CD4-positive, alpha-beta memory T cell (primary cell): ENCODE results near the gene EEPD1. TPM values are rescaled to one million over a fixed set of nuclear protein-coding genes. Genes with fewer than 3 reads are reported as not detected.

ENCODE experiments used
- CTCF ChIA-PET: fragments of 350-600 bp; sonication (Branson Sonifier 250); formaldehyde crosslinking; loops from one replicate; lab custom pipeline; 2021; ENCODE audit warnings: inconsistent platforms; ENCODE audit not compliant: partially characterized antibody; lab: Charles Lee
- POLR2A ChIA-PET: fragments of 350-600 bp; sonication (Branson Sonifier 250); formaldehyde crosslinking; loops from one replicate; lab custom pipeline; 2021; ENCODE audit not compliant: partially characterized antibody; lab: Charles Lee
- DNase-seq, 5 donors: peaks; one replicate each; pipeline versions ENCODE4 v3.0.0 to v3.0.0-alpha.2; 2020 to 2022; ENCODE audit warnings: mixed read lengths in 1 of 5
- H3K27ac ChIP-seq: one replicate; pipeline ENCODE4 v1.7.0; 2013; ENCODE audit warnings: low read depth, low read length
- H3K27me3 ChIP-seq: 2 replicates; pipeline ENCODE4 v1.7.0; 2013; ENCODE audit warnings: mild to moderate bottlenecking, low read length, moderate library complexity; ENCODE audit not compliant: insufficient read depth
- H3K36me3 ChIP-seq: 2 replicates; pipeline ENCODE4 v1.7.0; 2013; ENCODE audit warnings: mild to moderate bottlenecking, low read length, moderate library complexity; ENCODE audit not compliant: insufficient read depth
- H3K4me1 ChIP-seq: 2 replicates; pipeline ENCODE4 v1.7.0; 2013; ENCODE audit warnings: mild to moderate bottlenecking, low read length, moderate library complexity; ENCODE audit not compliant: insufficient read depth
- H3K4me3 ChIP-seq, 2 donors: one replicate each; pipeline ENCODE4 v1.7.0; 2013; ENCODE audit warnings: low read length in 2 of 2, mild to moderate bottlenecking in 1 of 2
- H3K9me3 ChIP-seq, 2 donors: one replicate each; pipeline ENCODE4 v1.7.0; 2013; ENCODE audit warnings: low read length in 2 of 2, control low read depth in 1 of 2; ENCODE audit not compliant: control insufficient read depth in 1 of 2
- H3K27ac Mint-ChIP-seq, 7 donors: one replicate each; pipeline ENCODE4 v1.8.0; 2020 to 2021; ENCODE audit warnings: mixed read lengths in 7 of 7, mild to moderate bottlenecking in 6 of 7, inconsistent platforms in 3 of 7, moderate library complexity in 3 of 7
- H3K27me3 Mint-ChIP-seq, 2 donors: one replicate each; pipeline ENCODE4 v1.8.0; 2020 to 2021; ENCODE audit warnings: mixed read lengths in 2 of 2
- H3K36me3 Mint-ChIP-seq, 2 donors: one replicate each; pipeline ENCODE4 v1.8.0; 2020 to 2021; ENCODE audit warnings: mixed read lengths in 2 of 2, inconsistent platforms in 1 of 2, mild to moderate bottlenecking in 1 of 2
- H3K4me1 Mint-ChIP-seq, 4 donors: one replicate each; pipeline ENCODE4 v1.8.0; 2020 to 2021; ENCODE audit warnings: mixed read lengths in 4 of 4, mild to moderate bottlenecking in 1 of 4
- H3K4me3 Mint-ChIP-seq, 8 donors: one replicate each; pipeline ENCODE4 v1.8.0; 2020 to 2021; ENCODE audit warnings: mixed read lengths in 8 of 8, mild to moderate bottlenecking in 7 of 8, moderate library complexity in 6 of 8, inconsistent platforms in 3 of 8
- H3K9me3 Mint-ChIP-seq, 8 donors: one replicate each; pipeline ENCODE4 v1.8.0; 2020 to 2021; ENCODE audit warnings: mixed read lengths in 8 of 8, mild to moderate bottlenecking in 5 of 8, inconsistent platforms in 3 of 8, moderate library complexity in 1 of 8
- intact Hi-C: fragments of 100-400 bp; cut with micrococcal nuclease; formaldehyde crosslinking; loops from one replicate; pipeline ENCODE4 v1.15.1; 2023
- polyA plus RNA-seq, 2 donors: library from polyadenylated mRNA; unstranded; fragments of 300-500 nt; fragmentation: Illumina TruSeq; gene quantifications; one replicate each; pipeline ENCODE4 v1.2.3, GENCODE V29; 2021
- total RNA-seq, 2 experiments: library from RNA; stranded (reverse); gene quantifications; one replicate each; pipeline ENCODE4 v1.2.3, GENCODE V29; 2021

EEPD1 gene
- total and polyA plus RNA-seq, 4 experiments from 2014 or later = 6.3 to 63.0 (median 25.2) TPM

DNA sequence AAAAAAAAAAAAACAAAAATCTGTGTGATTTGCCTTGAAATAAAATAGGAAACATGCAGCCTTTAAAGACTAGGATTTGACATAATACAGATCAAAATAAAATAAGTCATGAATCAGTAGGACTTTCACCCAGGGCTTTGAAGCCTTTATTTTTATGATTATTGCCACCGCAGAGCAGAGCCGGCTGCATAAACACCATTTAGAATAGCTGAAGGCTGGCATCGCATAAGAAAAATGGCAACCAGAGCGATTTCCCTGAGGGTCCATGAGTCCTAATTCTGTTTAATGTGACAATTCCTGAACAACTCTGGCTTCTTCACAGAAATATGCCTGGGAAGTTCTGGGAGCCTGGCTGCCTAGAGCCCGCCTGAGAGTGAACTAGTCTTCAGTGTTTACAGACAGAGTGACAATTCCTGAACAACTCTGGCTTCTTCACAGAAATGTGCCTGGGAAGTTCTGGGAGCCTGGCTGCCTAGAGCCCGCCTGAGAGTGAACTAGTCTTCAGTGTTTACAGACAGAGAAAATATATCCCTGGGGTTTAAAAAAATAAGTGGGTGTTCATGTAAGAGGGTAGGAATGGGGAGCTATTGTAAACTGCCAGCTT lies 112.0 kb downstream of the EEPD1 start:
- Mint-ChIP-seq H3K27ac (peak overlapping the region in 2 of 7 donors; percentile 38 to 60), H3K4me1 (peaks cover 18 to 37% (median 24%) of the 10 kb centered on the region in 4 donors)
- H3K27me3 ChIP-seq = no peaks in the 10 kb centered on the region

DNA sequence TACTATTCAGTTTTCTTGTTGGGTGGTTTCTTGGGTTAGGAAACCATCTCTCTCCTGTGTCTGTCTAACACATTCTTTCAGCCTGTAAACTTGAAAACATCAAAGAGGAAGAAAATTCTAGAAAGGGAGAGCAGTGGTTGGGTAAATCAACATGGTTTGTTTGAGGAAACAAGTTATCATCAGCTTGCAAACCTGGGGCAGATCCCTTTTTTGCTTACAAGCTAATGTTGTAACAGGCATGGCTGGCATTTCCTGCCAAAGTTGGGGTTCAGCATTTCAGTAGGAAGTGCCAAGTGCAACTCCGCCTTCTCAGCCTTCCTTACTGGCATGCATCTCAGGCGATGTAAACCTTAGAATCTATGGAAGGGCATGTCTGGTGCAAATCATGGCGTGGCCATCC lies 112.6 kb downstream of the EEPD1 start:
- no peak overlapping the region for H3K4me3 ChIP-seq

More for the DNA sequence above, 112.0 kb downstream of the EEPD1 start:
- CTCF ChIA-PET = interaction anchor here (0.7 kb wide), 1 partner anchor 64 kb away, joined by 3 read pairs; no protein-coding TSS in a partner anchor
- Mint-ChIP-seq H3K9me3 (no peaks in the 10 kb centered on the region), H3K36me3 (no peaks in the 10 kb centered on the region), H3K27me3 (no peaks in the 10 kb centered on the region), H3K4me3 (no peak overlapping the region)
- POLR2A ChIA-PET = interaction anchor here (4.1 kb wide), 1 partner anchor 21 kb away, joined by 20 read pairs; no protein-coding TSS in a partner anchor
- Histone ChIP-seq H3K27ac (no peak overlapping the region), H3K36me3 (no peaks in the 10 kb centered on the region), H3K4me3 (no peak overlapping the region), H3K4me1 (peaks cover 14% of the 10 kb centered on the region), H3K9me3 (no peaks in the 10 kb centered on the region)
- intact Hi-C loops = no loop called here
- no peak for DNase-seq

DNA sequence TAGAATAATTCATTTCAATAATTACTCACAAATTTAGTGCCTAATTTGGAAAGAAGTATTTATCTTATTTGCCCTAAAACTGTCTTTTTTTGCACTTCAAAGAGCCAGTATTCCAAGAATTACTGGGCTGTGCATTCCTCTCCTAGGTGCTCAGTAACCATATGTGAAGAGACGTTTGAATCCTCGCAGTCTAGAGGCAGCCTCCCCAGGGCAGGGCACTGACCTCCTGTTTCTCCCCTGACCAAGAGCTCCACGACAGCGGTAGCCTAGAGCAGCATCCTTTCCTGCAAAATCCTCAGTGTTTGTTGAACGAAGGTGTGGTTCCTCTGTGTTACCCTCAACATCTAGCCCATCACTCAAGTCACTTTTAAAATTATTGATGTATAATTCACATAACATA lies 113.1 kb downstream of the EEPD1 start:
- H3K4me1 ChIP-seq = peaks cover 14% of the 10 kb centered on the region
- no peaks in the 10 kb centered on the region for H3K9me3 ChIP-seq
- peaks cover 16 to 37% (median 21%) of the 10 kb centered on the region in 4 donors for H3K4me1 Mint-ChIP-seq
- POLR2A ChIA-PET = interaction anchor here (4.1 kb wide), 1 partner anchor 20 kb away, joined by 20 read pairs; no protein-coding TSS in a partner anchor
- no peak for DNase-seq
- no peak overlapping the region for H3K27ac ChIP-seq
- H3K36me3 Mint-ChIP-seq = no peaks in the 10 kb centered on the region
- H3K27me3 ChIP-seq = no peaks in the 10 kb centered on the region
- no peak overlapping the region for H3K4me3 ChIP-seq
- H3K9me3 Mint-ChIP-seq = no peaks in the 10 kb centered on the region
- H3K27me3 Mint-ChIP-seq = no peaks in the 10 kb centered on the region
- intact Hi-C loops = no loop called here
- H3K4me3 Mint-ChIP-seq = no peak overlapping the region
- H3K27ac Mint-ChIP-seq = peak overlapping the region in 3 of 7 donors; percentile 19 to 69 (median 24)
- H3K36me3 ChIP-seq = no peaks in the 10 kb centered on the region
- CTCF ChIA-PET = no interaction called here

More for the DNA sequence above, 112.6 kb downstream of the EEPD1 start:
- ChIA-PET POLR2A (interaction anchor here (4.1 kb wide), 1 partner anchor 20 kb away, joined by 20 read pairs; no protein-coding TSS in a partner anchor), CTCF (no interaction called here)
- intact Hi-C loops = no loop called here
- no peak overlapping the region for H3K27ac ChIP-seq
- H3K27me3 ChIP-seq = no peaks in the 10 kb centered on the region
- H3K27me3 Mint-ChIP-seq = no peaks in the 10 kb centered on the region
- peaks cover 17 to 37% (median 24%) of the 10 kb centered on the region in 4 donors for H3K4me1 Mint-ChIP-seq
- no peaks in the 10 kb centered on the region for H3K36me3 Mint-ChIP-seq
- H3K9me3 ChIP-seq = no peaks in the 10 kb centered on the region
- H3K27ac Mint-ChIP-seq = peak overlapping the region in 5 of 7 donors; percentile 38 to 80 (median 60)
- H3K36me3 ChIP-seq = no peaks in the 10 kb centered on the region
- H3K9me3 Mint-ChIP-seq = no peaks in the 10 kb centered on the region
- DNase-seq = no peak
- peaks cover 14% of the 10 kb centered on the region for H3K4me1 ChIP-seq
- H3K4me3 Mint-ChIP-seq = peak overlapping the region in 2 of 8 donors; percentile 2 to 23

DNA sequence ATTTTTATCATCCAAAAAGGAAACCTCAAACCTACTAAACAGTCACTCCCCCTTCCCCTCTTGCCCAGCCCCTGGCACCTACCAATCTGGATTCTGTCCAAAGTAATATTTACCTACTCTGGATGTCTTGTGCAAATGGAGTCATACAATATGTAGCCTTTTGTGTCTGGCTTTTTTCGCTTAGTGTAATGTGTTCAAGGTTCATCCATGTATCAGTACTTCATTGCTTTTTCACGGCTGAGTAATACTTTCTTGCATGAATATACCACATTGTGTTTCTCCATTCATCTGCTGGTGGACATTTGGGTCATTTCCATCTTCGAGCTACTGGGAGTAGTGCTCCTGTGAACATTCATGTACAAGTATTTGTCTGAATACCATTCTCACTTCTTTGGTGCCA lies 113.6 kb downstream of the EEPD1 start:
- peaks cover 13 to 32% (median 19%) of the 10 kb centered on the region in 4 donors for H3K4me1 Mint-ChIP-seq
- CTCF ChIA-PET = interaction anchor here (1.2 kb wide), 1 partner anchor 16 kb away, joined by 3 read pairs; no protein-coding TSS in a partner anchor
- POLR2A ChIA-PET = interaction anchor here (0.5 kb wide), 1 partner anchor 146 kb away, joined by 3 read pairs; no protein-coding TSS in a partner anchor

DNA sequence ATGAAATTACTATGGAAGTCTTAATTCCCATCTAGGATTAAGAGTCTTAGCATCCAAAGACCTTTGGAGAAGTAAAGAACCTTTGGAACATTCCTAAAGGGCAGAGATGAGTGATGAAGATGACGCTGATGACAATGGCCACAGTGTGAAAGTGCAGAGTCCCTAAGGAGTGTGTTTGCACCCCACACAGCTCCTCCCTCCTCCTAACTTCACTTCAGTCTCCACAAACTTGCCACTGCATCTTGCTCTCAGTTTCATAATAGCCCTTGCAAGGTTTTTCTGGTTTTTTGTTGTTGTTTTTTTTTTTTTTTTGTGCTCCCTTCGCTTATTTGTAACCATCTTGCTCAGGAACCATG lies 119.1 kb downstream of the EEPD1 start:
- no peaks in the 10 kb centered on the region for H3K36me3 ChIP-seq
- peak overlapping the region in 1 of 7 donors; percentile 51 for H3K27ac Mint-ChIP-seq
- no peaks in the 10 kb centered on the region for H3K9me3 Mint-ChIP-seq
- no peak for DNase-seq
- H3K27me3 ChIP-seq = no peaks in the 10 kb centered on the region
- no peaks in the 10 kb centered on the region for H3K27me3 Mint-ChIP-seq
- no peaks in the 10 kb centered on the region for H3K36me3 Mint-ChIP-seq
- H3K9me3 ChIP-seq = no peaks in the 10 kb centered on the region
- H3K4me3 ChIP-seq = no peak overlapping the region
- peak overlapping the region in 1 of 8 donors; percentile 32 for H3K4me3 Mint-ChIP-seq
- CTCF ChIA-PET = no interaction called here
- intact Hi-C loops = no loop called here
- H3K4me1 Mint-ChIP-seq = peaks cover 0 to 13% (median 5%) of the 10 kb centered on the region in 4 donors
- POLR2A ChIA-PET = interaction anchor here (0.7 kb wide), 1 partner anchor 1203 kb away, joined by 3 read pairs; no protein-coding TSS in a partner anchor
- H3K27ac ChIP-seq = no peak overlapping the region
- H3K4me1 ChIP-seq = peaks cover 10% of the 10 kb centered on the region

More for the DNA sequence above, 113.6 kb downstream of the EEPD1 start:
- Mint-ChIP-seq H3K4me3 (no peak overlapping the region), H3K27me3 (no peaks in the 10 kb centered on the region), H3K9me3 (no peaks in the 10 kb centered on the region), H3K36me3 (no peaks in the 10 kb centered on the region), H3K27ac (peak overlapping the region in 1 of 7 donors; percentile 64)
- Histone ChIP-seq H3K4me3 (no peak overlapping the region), H3K9me3 (no peaks in the 10 kb centered on the region), H3K4me1 (peaks cover 14% of the 10 kb centered on the region), H3K36me3 (no peaks in the 10 kb centered on the region), H3K27me3 (no peaks in the 10 kb centered on the region), H3K27ac (no peak overlapping the region)
- intact Hi-C loops = no loop called here
- no peak for DNase-seq

DNA sequence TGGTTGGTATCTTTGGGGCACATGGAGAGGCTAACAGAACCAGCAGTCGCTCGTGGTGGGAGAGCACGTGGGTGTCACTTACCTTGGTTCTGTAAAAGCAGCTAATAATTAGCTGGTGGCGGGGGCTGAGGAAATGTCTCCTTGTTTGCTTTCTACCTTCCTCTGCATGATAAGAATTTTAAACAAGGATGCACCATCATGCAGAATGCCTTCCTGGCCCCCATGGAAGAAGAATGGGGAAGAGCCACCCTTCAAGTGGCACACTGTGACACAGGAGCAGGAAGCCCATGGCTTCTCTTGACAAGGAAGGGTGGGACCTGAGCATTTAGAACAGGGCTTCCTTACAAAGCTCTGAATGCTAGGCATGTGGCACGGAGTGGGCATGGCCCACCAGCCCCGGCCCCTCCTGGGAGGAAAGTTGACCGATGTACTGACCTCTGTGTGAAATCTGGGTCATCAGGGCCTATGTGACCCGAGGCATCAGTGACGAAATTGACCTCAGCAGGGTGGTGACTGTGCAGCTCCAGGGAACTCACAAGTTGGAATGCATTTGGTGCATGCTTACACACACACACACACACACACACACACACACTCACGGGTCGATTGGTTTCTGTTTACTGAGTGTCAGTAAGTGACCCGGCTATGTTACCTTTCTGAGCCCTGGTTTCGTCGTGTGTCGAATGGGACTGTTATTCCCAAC lies 119.7 kb downstream of the EEPD1 start:
- intact Hi-C loops = no loop called here
- Histone ChIP-seq H3K27me3 (no peaks in the 10 kb centered on the region), H3K4me3 (no peak overlapping the region), H3K36me3 (no peaks in the 10 kb centered on the region), H3K27ac (no peak overlapping the region), H3K9me3 (no peaks in the 10 kb centered on the region), H3K4me1 (peaks cover 10% of the 10 kb centered on the region)
- ChIA-PET POLR2A (no interaction called here), CTCF (interaction anchor here (0.9 to 2.0 kb wide), 4 partner anchors 9 to 287 kb away, joined by 3 to 5 read pairs (median 3); no protein-coding TSS in a partner anchor)
- DNase-seq = no peak
- Mint-ChIP-seq H3K36me3 (no peaks in the 10 kb centered on the region), H3K27me3 (no peaks in the 10 kb centered on the region), H3K9me3 (no peaks in the 10 kb centered on the region), H3K27ac (peak overlapping the region in 1 of 7 donors; percentile 51), H3K4me3 (peak overlapping the region in 1 of 8 donors; percentile 32), H3K4me1 (peaks cover 0 to 13% (median 5%) of the 10 kb centered on the region in 4 donors)

DNA sequence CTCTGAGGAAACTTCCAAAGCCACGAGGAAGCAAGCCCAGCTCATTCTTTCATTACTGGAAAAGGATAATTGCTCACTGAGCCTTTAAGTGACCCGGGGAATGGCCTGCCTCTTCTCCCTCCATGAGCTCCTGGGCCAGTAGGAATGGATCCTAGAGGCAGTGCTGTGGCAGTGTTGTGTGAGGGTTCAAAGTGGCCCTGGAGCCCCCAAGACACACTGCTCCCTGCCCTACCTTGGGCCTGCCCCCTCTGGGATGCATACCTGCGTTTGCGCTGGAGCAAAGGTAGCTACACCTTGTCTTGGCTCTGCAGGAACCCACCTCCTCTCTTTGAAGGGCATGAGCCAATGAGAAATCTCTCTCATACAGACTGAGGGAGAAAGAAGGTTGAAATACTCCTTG lies 120.8 kb downstream of the EEPD1 start:
- ChIA-PET POLR2A (interaction anchor here (0.8 to 1.3 kb wide), 2 partner anchors 11 to 14 kb away, joined by 3 read pairs; no protein-coding TSS in a partner anchor), CTCF (interaction anchor here (0.9 to 2.4 kb wide), 6 partner anchors 10 to 288 kb away, joined by 3 to 7 read pairs (median 3); no protein-coding TSS in a partner anchor)
- DNase-seq = no peak
- Histone ChIP-seq H3K4me1 (peaks cover 10% of the 10 kb centered on the region), H3K9me3 (no peaks in the 10 kb centered on the region), H3K27me3 (no peaks in the 10 kb centered on the region), H3K4me3 (no peak overlapping the region), H3K36me3 (no peaks in the 10 kb centered on the region), H3K27ac (no peak overlapping the region)
- intact Hi-C loops = no loop called here
- Mint-ChIP-seq H3K4me1 (peaks cover 0 to 13% (median 5%) of the 10 kb centered on the region in 4 donors), H3K4me3 (no peak overlapping the region), H3K27me3 (no peaks in the 10 kb centered on the region), H3K27ac (peak overlapping the region in 2 of 7 donors; percentile 13 to 79), H3K36me3 (no peaks in the 10 kb centered on the region), H3K9me3 (no peaks in the 10 kb centered on the region)
